ENCODE data around the gene CHD8. TPM values are rescaled to one million over a fixed set of nuclear protein-coding genes. Genes with fewer than 3 reads are reported as not detected.

Gene CHD8
- total and polyA plus RNA-seq, 5 experiments from 2014 or later, result 20.7 to 146 (median 34.9) TPM

GRCh38 chr14:21436567-21437062 lies 19.3 kb downstream of the CHD8 start:
- no peak for DNase-seq
- no peak for ATAC-seq
- H3K36me3 Mint-ChIP-seq, result peaks cover 0 to 19% (median 2%) of the 10 kb centered on the region in 3 donors
- H3K27ac Mint-ChIP-seq, result peak overlapping the region; percentile 90 to 98 (median 96)
- no peaks in the 10 kb centered on the region for H3K27me3 Mint-ChIP-seq
- peaks cover 39 to 79% (median 72%) of the 10 kb centered on the region in 4 donors for H3K4me1 Mint-ChIP-seq
- peak overlapping the region; percentile 88 to 97 (median 95) for H3K4me3 Mint-ChIP-seq
- H3K9me3 Mint-ChIP-seq, result no peaks in the 10 kb centered on the region
- POLR2A ChIA-PET, result interaction anchor here (0.5 to 3.2 kb wide), 16 partner anchors 9 to 1885 kb away, joined by 3 to 137 read pairs (median 5); partner anchors contain the start of genes ACIN1, C14orf119, CHD8 and METTL3

- DNase-seq, result no peak
- peak overlapping the region in 3 of 10 donors; percentile 39 to 59 (median 53) for H3K27ac Mint-ChIP-seq
- peaks cover 0 to 72% (median 17%) of the 10 kb centered on the region in 3 donors for H3K36me3 Mint-ChIP-seq
- POLR2A ChIA-PET, result interaction anchor here (0.9 kb wide), 1 partner anchor 46 kb away, joined by 4 read pairs; no protein-coding TSS in a partner anchor
- no peak for ATAC-seq
- H3K9me3 Mint-ChIP-seq, result no peaks in the 10 kb centered on the region
- no peak overlapping the region for H3K4me3 Mint-ChIP-seq
- H3K27me3 Mint-ChIP-seq, result no peaks in the 10 kb centered on the region
- peaks cover 28 to 65% (median 49%) of the 10 kb centered on the region in 4 donors for H3K4me1 Mint-ChIP-seq
Observed at GRCh38 chr14:21431126-21431525, 24.8 kb downstream of the CHD8 start.

- H3K36me3 Mint-ChIP-seq, result peaks cover 0 to 84% (median 23%) of the 10 kb centered on the region in 3 donors
- H3K4me1 Mint-ChIP-seq, result peaks cover 17 to 44% (median 28%) of the 10 kb centered on the region in 4 donors
- H3K27me3 Mint-ChIP-seq, result no peaks in the 10 kb centered on the region
- no peaks in the 10 kb centered on the region for H3K9me3 Mint-ChIP-seq
- ATAC-seq (no peak), DNase-seq (no peak)
- POLR2A ChIA-PET, result no interaction called here
- H3K4me3 Mint-ChIP-seq, result no peak overlapping the region
- peak overlapping the region in 3 of 10 donors; percentile 12 to 39 (median 14) for H3K27ac Mint-ChIP-seq
Observed at GRCh38 chr14:21428930-21429329, 27.0 kb downstream of the CHD8 start.

- H3K4me3 Mint-ChIP-seq, result no peak overlapping the region
- no peak for ATAC-seq
- H3K9me3 Mint-ChIP-seq, result no peaks in the 10 kb centered on the region
- no peaks in the 10 kb centered on the region for H3K27me3 Mint-ChIP-seq
- H3K36me3 Mint-ChIP-seq, result peaks cover 0 to 96% (median 25%) of the 10 kb centered on the region in 3 donors
- peaks cover 4 to 27% (median 17%) of the 10 kb centered on the region in 4 donors for H3K4me1 Mint-ChIP-seq
- POLR2A ChIA-PET, result no interaction called here
- peak overlapping the region in 4 of 10 donors; percentile 9 to 75 (median 44) for H3K27ac Mint-ChIP-seq
- no peak for DNase-seq
Observed at GRCh38 chr14:21426692-21427091, 29.2 kb downstream of the CHD8 start.

- H3K27me3 Mint-ChIP-seq, result no peaks in the 10 kb centered on the region
- ATAC-seq (no peak), DNase-seq (peak in 1 of 10 donors; percentile 60)
- peaks cover 5 to 92% (median 25%) of the 10 kb centered on the region in 3 donors for H3K36me3 Mint-ChIP-seq
- H3K27ac Mint-ChIP-seq, result no peak overlapping the region
- POLR2A ChIA-PET, result interaction anchor here (0.6 kb wide), 1 partner anchor 27 kb away, joined by 3 read pairs; no protein-coding TSS in a partner anchor
- no peak overlapping the region for H3K4me3 Mint-ChIP-seq
- peaks cover 0 to 8% (median 5%) of the 10 kb centered on the region in 4 donors for H3K4me1 Mint-ChIP-seq
- no peaks in the 10 kb centered on the region for H3K9me3 Mint-ChIP-seq
Observed at GRCh38 chr14:21419528-21419927, 36.4 kb downstream of the CHD8 start.

- Mint-ChIP-seq H3K4me1 (peaks cover 0 to 5% (median 1%) of the 10 kb centered on the region in 4 donors), H3K9me3 (no peaks in the 10 kb centered on the region), H3K36me3 (peaks cover 12 to 94% (median 31%) of the 10 kb centered on the region in 3 donors), H3K4me3 (no peak overlapping the region), H3K27me3 (no peaks in the 10 kb centered on the region), H3K27ac (peak overlapping the region in 1 of 10 donors; percentile 14)
- DNase-seq (no peak), ATAC-seq (no peak)
- POLR2A ChIA-PET, result no interaction called here
Observed at GRCh38 chr14:21415329-21415728, 40.6 kb downstream of the CHD8 start.

GRCh38 chr14:21414137-21414631 lies 41.7 kb downstream of the CHD8 start:
- no peak overlapping the region for H3K27ac Mint-ChIP-seq
- no peak overlapping the region for H3K4me3 Mint-ChIP-seq
- peaks cover 0 to 3% (median 1%) of the 10 kb centered on the region in 4 donors for H3K4me1 Mint-ChIP-seq
- H3K9me3 Mint-ChIP-seq, result no peaks in the 10 kb centered on the region
- no peak for ATAC-seq
- POLR2A ChIA-PET, result no interaction called here
- no peaks in the 10 kb centered on the region for H3K27me3 Mint-ChIP-seq
- DNase-seq, result no peak
- H3K36me3 Mint-ChIP-seq, result peaks cover 10 to 94% (median 28%) of the 10 kb centered on the region in 3 donors

- H3K27ac Mint-ChIP-seq, result peak overlapping the region in 1 of 10 donors; percentile 80
- no peaks in the 10 kb centered on the region for H3K4me1 Mint-ChIP-seq
- DNase-seq (no peak), ATAC-seq (no peak)
- no peaks in the 10 kb centered on the region for H3K9me3 Mint-ChIP-seq
- POLR2A ChIA-PET, result no interaction called here
- no peaks in the 10 kb centered on the region for H3K27me3 Mint-ChIP-seq
- no peak overlapping the region for H3K4me3 Mint-ChIP-seq
- H3K36me3 Mint-ChIP-seq, result peaks cover 5 to 99% (median 25%) of the 10 kb centered on the region in 3 donors
Observed at GRCh38 chr14:21408147-21408546, 47.8 kb downstream of the CHD8 start.

GRCh38 chr14:21406213-21406612 lies 49.7 kb downstream of the CHD8 start:
- DNase-seq (no peak), ATAC-seq (no peak)
- peak overlapping the region in 3 of 10 donors; percentile 21 to 33 (median 22) for H3K27ac Mint-ChIP-seq
- POLR2A ChIA-PET, result no interaction called here
- no peak overlapping the region for H3K4me3 Mint-ChIP-seq
- peaks cover 5 to 99% (median 22%) of the 10 kb centered on the region in 3 donors for H3K36me3 Mint-ChIP-seq
- H3K9me3 Mint-ChIP-seq, result no peaks in the 10 kb centered on the region
- no peaks in the 10 kb centered on the region for H3K4me1 Mint-ChIP-seq
- no peaks in the 10 kb centered on the region for H3K27me3 Mint-ChIP-seq

- no peak overlapping the region for H3K27ac Mint-ChIP-seq
- peaks cover 7 to 99% (median 27%) of the 10 kb centered on the region in 3 donors for H3K36me3 Mint-ChIP-seq
- no peaks in the 10 kb centered on the region for H3K4me1 Mint-ChIP-seq
- POLR2A ChIA-PET, result no interaction called here
- H3K27me3 Mint-ChIP-seq, result no peaks in the 10 kb centered on the region
- H3K9me3 Mint-ChIP-seq, result no peaks in the 10 kb centered on the region
- H3K4me3 Mint-ChIP-seq, result no peak overlapping the region
- DNase-seq (no peak), ATAC-seq (no peak)
Observed at GRCh38 chr14:21405097-21405496, 50.8 kb downstream of the CHD8 start.

- H3K36me3 Mint-ChIP-seq, result peaks cover 15 to 90% (median 33%) of the 10 kb centered on the region in 3 donors
- no peak for ATAC-seq
- no peaks in the 10 kb centered on the region for H3K9me3 Mint-ChIP-seq
- POLR2A ChIA-PET, result no interaction called here
- peaks cover 0 to 2% (median 0%) of the 10 kb centered on the region in 4 donors for H3K4me1 Mint-ChIP-seq
- no peak overlapping the region for H3K4me3 Mint-ChIP-seq
- no peaks in the 10 kb centered on the region for H3K27me3 Mint-ChIP-seq
- DNase-seq, result no peak
- peak overlapping the region in 2 of 10 donors; percentile 12 to 31 for H3K27ac Mint-ChIP-seq
Observed at GRCh38 chr14:21399311-21399870, 56.5 kb downstream of the CHD8 start.

- H3K4me1 Mint-ChIP-seq, result peaks cover 0 to 2% (median 0%) of the 10 kb centered on the region in 4 donors
- H3K36me3 Mint-ChIP-seq, result peaks cover 15 to 90% (median 37%) of the 10 kb centered on the region in 3 donors
- ATAC-seq (no peak), DNase-seq (no peak)
- H3K9me3 Mint-ChIP-seq, result no peaks in the 10 kb centered on the region
- H3K4me3 Mint-ChIP-seq, result no peak overlapping the region
- H3K27ac Mint-ChIP-seq, result peak overlapping the region in 1 of 10 donors; percentile 32
- POLR2A ChIA-PET, result no interaction called here
- H3K27me3 Mint-ChIP-seq, result no peaks in the 10 kb centered on the region
Observed at GRCh38 chr14:21398901-21399300, 57.0 kb downstream of the CHD8 start.

GRCh38 chr14:21395450-21395849 lies 60.5 kb downstream of the CHD8 start:
- Mint-ChIP-seq H3K27ac (no peak overlapping the region), H3K4me1 (peaks cover 0 to 2% (median 0%) of the 10 kb centered on the region in 4 donors), H3K9me3 (no peaks in the 10 kb centered on the region), H3K27me3 (no peaks in the 10 kb centered on the region), H3K4me3 (no peak overlapping the region), H3K36me3 (peaks cover 20 to 89% (median 47%) of the 10 kb centered on the region in 3 donors)
- POLR2A ChIA-PET, result interaction anchor here (1.6 kb wide), 1 partner anchor 11 kb away, joined by 3 read pairs; the partner anchor contains the start of gene SUPT16H
- DNase-seq (no peak), ATAC-seq (no peak)
